Astrocyte of the cerebellum (primary cell): ENCODE data around the gene MMD2.

Experiments used
- DNase-seq: peaks from one replicate; pipeline ENCODE4 v3.0.0-alpha.2; 2011; ENCODE audit warnings: low read depth
- H3K4me3 ChIP-seq: 2 replicates; pipeline ENCODE4 v1.5.1; 2011; ENCODE audit warnings: mild to moderate bottlenecking, low read depth, low read length, moderate library complexity
- in situ Hi-C: cut with HindIII; loops from 2 replicates; pipeline ENCODE4 v1.10.0; 2017; ENCODE audit warnings: low sequenced_read_pairs
- TF ChIP-seq, protein P1 (sequence below): IDR thresholded peaks from 2 replicates; pipeline ENCODE4 v1.5.1; 2012; ENCODE audit warnings: low read length, low read depth, moderate library complexity, mild to moderate bottlenecking; ENCODE audit errors: missing control alignments

Gene MMD2

DNA sequence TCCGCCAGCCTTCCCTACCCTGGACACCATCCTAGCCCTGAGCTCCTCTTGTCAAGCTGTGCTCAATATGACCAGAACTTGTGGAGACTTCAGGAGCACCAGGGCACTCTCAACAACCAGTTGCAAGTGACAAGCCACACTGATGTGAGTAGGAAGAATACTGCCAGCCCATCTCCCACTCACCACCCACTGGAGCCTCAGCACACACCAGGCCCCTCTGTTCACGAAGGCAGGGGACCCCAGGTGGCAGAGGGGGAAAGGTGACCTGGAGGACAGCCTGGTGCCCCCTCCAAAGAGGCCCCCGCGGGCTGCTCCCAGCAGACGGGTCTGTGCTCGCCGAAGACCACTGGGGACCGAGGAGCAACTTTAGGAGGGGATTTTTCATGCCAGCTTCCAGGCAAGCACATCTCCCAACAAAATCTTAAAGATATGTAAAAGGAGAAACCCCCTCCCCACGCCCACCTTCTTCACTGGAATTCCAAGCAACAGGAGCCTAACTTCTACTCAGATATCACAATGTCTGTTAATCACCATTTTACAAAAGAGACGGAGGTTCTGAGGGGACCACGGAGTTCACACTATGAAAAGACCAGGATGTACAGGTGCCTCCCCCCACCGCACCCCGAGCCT lies 1.0 kb downstream of the MMD2 start:
- no peak overlapping the region for H3K4me3 ChIP-seq
- TF ChIP-seq, protein P1, sequence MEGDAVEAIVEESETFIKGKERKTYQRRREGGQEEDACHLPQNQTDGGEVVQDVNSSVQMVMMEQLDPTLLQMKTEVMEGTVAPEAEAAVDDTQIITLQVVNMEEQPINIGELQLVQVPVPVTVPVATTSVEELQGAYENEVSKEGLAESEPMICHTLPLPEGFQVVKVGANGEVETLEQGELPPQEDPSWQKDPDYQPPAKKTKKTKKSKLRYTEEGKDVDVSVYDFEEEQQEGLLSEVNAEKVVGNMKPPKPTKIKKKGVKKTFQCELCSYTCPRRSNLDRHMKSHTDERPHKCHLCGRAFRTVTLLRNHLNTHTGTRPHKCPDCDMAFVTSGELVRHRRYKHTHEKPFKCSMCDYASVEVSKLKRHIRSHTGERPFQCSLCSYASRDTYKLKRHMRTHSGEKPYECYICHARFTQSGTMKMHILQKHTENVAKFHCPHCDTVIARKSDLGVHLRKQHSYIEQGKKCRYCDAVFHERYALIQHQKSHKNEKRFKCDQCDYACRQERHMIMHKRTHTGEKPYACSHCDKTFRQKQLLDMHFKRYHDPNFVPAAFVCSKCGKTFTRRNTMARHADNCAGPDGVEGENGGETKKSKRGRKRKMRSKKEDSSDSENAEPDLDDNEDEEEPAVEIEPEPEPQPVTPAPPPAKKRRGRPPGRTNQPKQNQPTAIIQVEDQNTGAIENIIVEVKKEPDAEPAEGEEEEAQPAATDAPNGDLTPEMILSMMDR, result no peak
- no peak for DNase-seq
- in situ Hi-C loops, result no loop called here

DNA sequence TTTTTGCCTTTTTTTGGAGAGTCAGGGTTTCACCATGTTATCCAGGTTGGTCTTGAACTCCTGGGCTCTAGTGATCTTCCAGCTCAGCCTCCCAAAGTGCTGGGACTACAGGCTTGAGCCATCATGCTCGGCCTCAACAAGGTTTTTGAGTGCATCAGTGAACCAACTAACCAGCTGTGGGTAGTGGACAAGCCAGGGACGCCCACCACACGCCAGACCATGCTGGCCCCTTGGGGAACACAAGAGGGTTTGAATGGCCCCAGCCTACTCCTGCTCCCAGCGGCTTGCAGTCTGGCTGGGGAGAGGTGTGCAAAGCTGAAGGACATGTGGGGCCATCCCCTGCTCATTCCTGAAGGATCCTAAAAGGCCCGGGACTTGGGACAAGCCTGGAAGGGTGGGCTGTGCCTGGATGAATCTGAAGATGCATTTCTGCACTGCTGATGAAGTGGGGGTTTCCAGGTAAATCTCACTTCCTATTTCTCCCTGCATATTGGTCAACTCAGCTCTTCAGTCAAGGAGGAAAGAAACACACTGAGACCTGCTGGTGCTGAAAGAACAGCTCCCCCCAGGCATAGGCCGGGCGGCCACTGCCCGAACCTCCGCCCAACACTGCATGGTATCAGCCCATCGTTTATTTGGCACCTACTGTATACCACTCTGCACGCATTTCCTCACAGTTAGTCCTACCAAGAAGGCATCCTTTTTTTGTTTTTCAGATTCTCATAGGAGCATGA lies 6.9 kb downstream of the MMD2 start:
- TF ChIP-seq, protein P1, result no peak
- no peak overlapping the region for H3K4me3 ChIP-seq
- DNase-seq, result no peak
- in situ Hi-C loops, result no loop called here

DNA sequence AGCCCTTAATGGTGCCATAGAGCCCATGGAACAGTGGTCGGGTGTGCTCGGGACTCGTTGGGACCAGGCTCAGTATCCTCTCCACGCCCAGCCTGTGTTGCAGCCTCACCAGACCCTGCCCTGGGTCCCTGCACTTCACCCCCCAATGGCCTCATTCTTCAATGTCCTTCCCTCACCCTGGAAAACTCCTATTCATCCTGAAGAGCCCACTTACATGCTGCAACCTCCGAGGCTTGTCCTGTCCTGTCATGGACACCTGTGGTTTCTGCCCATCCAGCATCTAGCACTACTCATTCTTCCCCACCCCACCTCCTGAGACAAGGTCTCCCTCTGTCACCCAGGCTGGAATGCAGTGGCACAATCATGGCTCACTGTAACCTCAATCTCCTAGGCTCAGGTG lies 7.7 kb downstream of the MMD2 start:
- H3K4me3 ChIP-seq, result no peak overlapping the region
- in situ Hi-C loops, result no loop called here
- no peak for DNase-seq
- TF ChIP-seq, protein P1, result no peak

DNA sequence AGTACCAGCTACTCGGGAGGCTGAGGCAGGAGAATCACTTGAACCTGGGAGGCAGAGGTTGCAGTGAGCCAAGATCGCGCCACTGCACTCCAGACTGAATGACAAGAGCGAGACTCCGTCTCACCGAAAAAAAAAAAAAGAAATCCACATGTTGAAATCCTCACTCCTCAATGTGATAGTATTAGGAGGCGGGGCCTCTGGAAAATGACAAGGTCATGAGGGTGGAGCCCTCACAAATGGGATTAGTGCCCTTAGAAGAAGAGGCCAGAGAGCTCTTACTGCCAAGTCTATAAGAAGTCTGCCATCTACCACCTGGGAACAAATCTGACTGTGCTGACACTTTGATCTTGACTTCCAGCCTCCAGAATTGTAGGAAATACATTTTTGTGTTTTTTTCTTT lies 10.6 kb downstream of the MMD2 start:
- no peak for DNase-seq
- H3K4me3 ChIP-seq, result no peak overlapping the region
- TF ChIP-seq, protein P1, result no peak
- in situ Hi-C loops, result no loop called here

DNA sequence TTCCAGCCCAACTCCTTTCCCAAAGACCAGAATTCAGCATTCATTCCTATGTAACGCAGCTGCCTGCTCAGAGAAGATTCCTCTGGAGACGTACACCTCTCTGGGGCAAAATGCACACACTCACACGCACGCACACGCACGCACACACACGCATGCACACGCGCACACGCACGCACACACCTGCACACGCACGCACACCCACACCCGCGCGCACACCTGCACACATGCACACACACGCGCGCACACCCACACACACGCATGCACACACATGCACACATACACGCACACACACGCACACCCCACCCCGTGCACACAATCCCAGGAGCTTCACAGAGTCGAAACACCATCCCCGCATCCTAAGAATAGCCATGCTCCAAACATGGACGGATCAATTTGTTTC lies 13.0 kb downstream of the MMD2 start:
- no peak for DNase-seq
- TF ChIP-seq, protein P1, result no peak
- H3K4me3 ChIP-seq, result no peak overlapping the region
- in situ Hi-C loops, result no loop called here

DNA sequence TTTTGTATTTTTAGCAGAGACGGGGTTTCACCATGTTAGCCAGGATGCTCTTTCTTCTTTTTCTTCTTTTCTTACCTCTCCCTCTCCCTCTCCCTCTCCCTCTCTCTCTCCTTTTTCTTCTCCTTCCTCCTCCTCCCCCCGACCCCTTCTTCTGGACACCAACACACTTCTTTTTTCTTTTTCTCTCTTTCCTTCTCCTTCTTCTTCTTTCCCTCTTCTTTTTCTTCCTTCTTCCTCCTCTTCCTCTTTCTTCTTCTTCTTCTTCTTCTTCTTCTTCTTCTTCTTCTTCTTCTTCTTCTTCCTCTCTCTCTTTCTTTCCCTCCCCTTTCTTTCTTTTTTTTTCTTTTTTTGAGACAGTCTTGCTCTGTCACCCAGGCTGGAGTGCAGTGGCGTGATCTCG lies 14.0 kb downstream of the MMD2 start:
- TF ChIP-seq, protein P1, result no peak
- in situ Hi-C loops, result no loop called here
- no peak for DNase-seq
- no peak overlapping the region for H3K4me3 ChIP-seq
